ENCODE results near the gene PRKCQ. TPM values are rescaled to one million over a fixed set of nuclear protein-coding genes. Genes with fewer than 3 reads are reported as not detected.

The PRKCQ gene
- total and polyA plus RNA-seq, 2 of the 13 experiments (the other 11 are each of a cell fraction or from before 2014, with no cell fraction given) = 0.13 to 0.35 TPM

GRCh38 chr10:6530211-6530840, 49.8 kb downstream of the PRKCQ start (continued):
- TF ChIP-seq ZNF280B (CRISPR knock-in tag; IDR thresholded peaks at IDR 0.05; ENCODE audit: borderline replicate concordance) (no peak), ZNF644 (CRISPR knock-in tag; IDR thresholded peaks at IDR 0.05; ENCODE audit: low read depth) (no peak), CBX2 (IDR thresholded peaks at IDR 0.05; ENCODE audit: low read depth, low read length) (no peak), CBX2 (CRISPR knock-in tag; IDR thresholded peaks at IDR 0.05; ENCODE audit: low read depth) (no peak), TCF7 (IDR thresholded peaks at IDR 0.05; ENCODE audit: low read depth) (no peak), ZNF772 (CRISPR knock-in tag; IDR thresholded peaks at IDR 0.05) (no peak)

- Histone ChIP-seq H3K79me2 (ENCODE audit: insufficient read depth, low read length) (no peaks in the 10 kb centered on the region), H4K20me1 (ENCODE audit: insufficient read depth, low read length) (no peaks in the 10 kb centered on the region), H3K4me3 (replicated peaks in 1 of 3; ENCODE audit: insufficient read depth in 1 of 3, low read depth in 2 of 3, low read length in 3 of 3) (no peak overlapping the region), H3K27me3 (ENCODE audit: control insufficient read depth in 1 of 2, insufficient read depth in 2 of 2, low read length in 2 of 2) (peaks cover 0 to 14% of the 10 kb centered on the region in 2 experiments; a peak in 2 of 5 replicates), H3K36me3 (replicated peaks in 1 of 2; ENCODE audit: control insufficient read depth in 1 of 2, insufficient read depth in 2 of 2, low read length in 2 of 2) (no peaks in the 10 kb centered on the region), H3K4me2 (ENCODE audit: low read depth, low read length) (no peak overlapping the region), H3K27ac (ENCODE audit: extremely low read length, insufficient read depth, low read length) (no peak overlapping the region), H3K9ac (ENCODE audit: insufficient read depth, low read depth, low read length) (no peak overlapping the region), H3K9me3 (ENCODE audit: low read length) (no peaks in the 10 kb centered on the region), H3K4me1 (ENCODE audit: insufficient read depth, low read length) (no peaks in the 10 kb centered on the region), H2AFZ (ENCODE audit: low read length) (no peak overlapping the region)
- TF ChIP-seq ZFP1 (CRISPR knock-in tag; IDR thresholded peaks at IDR 0.05) (no peak), ZNF232 (CRISPR knock-in tag; IDR thresholded peaks at IDR 0.05; ENCODE audit: borderline replicate concordance) (no peak), ZNF605 (CRISPR knock-in tag; IDR thresholded peaks at IDR 0.05) (no peak), ZFP41 (CRISPR knock-in tag; IDR thresholded peaks at IDR 0.05; ENCODE audit: borderline replicate concordance) (no peak), YEATS2 (CRISPR knock-in tag; IDR thresholded peaks at IDR 0.05; ENCODE audit: borderline replicate concordance) (no peak), PTBP1 (IDR thresholded peaks at IDR 0.05; ENCODE audit: low read depth, low read length, poor library complexity, severe bottlenecking) (no peak)
- in situ Hi-C loops (cut with HindIII; ENCODE audit: extremely low pct_ligation_motif_present, low pct_unique_long_range_greater_than_20kb) = no loop called here
- no TSS peak for BruUV-seq (replicated peaks)
- DNase-seq (ENCODE audit: low spot score) (no peak), FAIRE-seq (no peak), ATAC-seq (no peak)
- intact Hi-C loops (cut with micrococcal nuclease; ENCODE audit: unreplicated experiment) = no loop called here
- CTCF ChIA-PET (ENCODE audit: low intra/inter-chr PET ratio, low total read pairs) = no interaction called here
- POLR2A ChIA-PET = no interaction called here
- 4% methylated on average over 10 of the region's 12 CpGs for WGBS (ENCODE audit: low lambda C conversion rate)
These were observed 51.7 kb downstream of the PRKCQ start for GRCh38 chr10:6528198-6528950.

Measured in HepG2 (cell line).